GM12892 (cell line): ENCODE results near the gene CERCAM.

Source experiments
- POLR2A ChIP-seq: IDR thresholded peaks from 2 replicates; pipeline ENCODE4 v1.6.1; 2011; ENCODE audit warnings: low read depth, low read length, control low read depth
- POLR2AphosphoS5 ChIP-seq: IDR thresholded peaks from 2 replicates; pipeline ENCODE4 v1.6.1; 2011; ENCODE audit warnings: low read depth, low read length, control low read depth
- TAF1 ChIP-seq: IDR thresholded peaks from 2 replicates; pipeline ENCODE4 v1.6.1; 2011; ENCODE audit warnings: low read depth, mild to moderate bottlenecking, control low read depth, low read length, borderline replicate concordance

- no peak for TF ChIP-seq POLR2A
- no peak for TF ChIP-seq TAF1
- TF ChIP-seq POLR2AphosphoS5 = no peak
Measured at GRCh38 chr9:128416014-128416413, 4.6 kb upstream of the CERCAM start.
